Astrocyte (in vitro differentiated cells and primary cell): ENCODE measurements around the gene ZNF443. TPM values are rescaled to one million over a fixed set of nuclear protein-coding genes. Genes with fewer than 3 reads are reported as not detected.
"Not testable (repeated sequence)": the region's sequence is repeated elsewhere in the genome, so short reads cannot be mapped to it uniquely, and the experiment has no call there.

Source experiments
- DNase-seq: peaks from one replicate; pipeline ENCODE4 v3.0.0-alpha.2; 2010; ENCODE audit warnings: low read depth
- FAIRE-seq: peaks from 2 replicates; lab custom pipeline; 2011; peaks lifted over from hg19 to GRCh38; lab: Jason Lieb, UNC
- H2AFZ ChIP-seq: 2 replicates; pipeline ENCODE4 v1.6.0; 2012; ENCODE audit warnings: low read depth, low read length, inconsistent platforms
- H3K27ac ChIP-seq: 2 replicates; pipeline ENCODE4 v1.5.1; 2011; ENCODE audit warnings: low read depth, low read length, inconsistent platforms
- H3K27me3 ChIP-seq: 2 replicates; pipeline ENCODE4 v1.6.0; 2011; ENCODE audit warnings: low read length, inconsistent platforms; ENCODE audit not compliant: insufficient read depth
- H3K36me3 ChIP-seq: 2 replicates; pipeline ENCODE4 v1.5.1; 2011; ENCODE audit warnings: low read length, inconsistent platforms; ENCODE audit not compliant: insufficient read depth
- H3K4me1 ChIP-seq: 2 replicates; pipeline ENCODE4 v1.5.1; 2011; ENCODE audit warnings: low read length, inconsistent platforms; ENCODE audit not compliant: insufficient read depth
- H3K4me2 ChIP-seq: 2 replicates; pipeline ENCODE4 v1.6.0; 2012; ENCODE audit warnings: low read length, inconsistent platforms
- H3K4me3 ChIP-seq: 2 replicates; pipeline ENCODE4 v1.5.1; 2011; ENCODE audit warnings: low read depth, mild to moderate bottlenecking, low read length, inconsistent platforms; ENCODE audit not compliant: insufficient read depth
- H3K79me2 ChIP-seq: 2 replicates; pipeline ENCODE4 v1.6.0; 2012; ENCODE audit warnings: mild to moderate bottlenecking, low read length, inconsistent platforms; ENCODE audit not compliant: insufficient read depth
- H3K9ac ChIP-seq: 2 replicates; pipeline ENCODE4 v1.6.0; 2012; ENCODE audit warnings: mild to moderate bottlenecking, low read length, inconsistent platforms
- H3K9me3 ChIP-seq: 2 replicates; pipeline ENCODE4 v1.5.1; 2012; ENCODE audit warnings: low read depth, mild to moderate bottlenecking, low read length, inconsistent platforms; ENCODE audit not compliant: insufficient read depth
- H4K20me1 ChIP-seq: 2 replicates; pipeline ENCODE4 v1.6.0; 2012; ENCODE audit warnings: low read length, inconsistent platforms; ENCODE audit not compliant: insufficient read depth
- H3K27ac Mint-ChIP-seq: one replicate; pipeline ENCODE4 v1.8.0; 2021; ENCODE audit warnings: mild to moderate bottlenecking, mixed read lengths; ENCODE audit not compliant: unreplicated experiment
- H3K27me3 Mint-ChIP-seq: one replicate; pipeline ENCODE4 v1.8.0; 2021; ENCODE audit warnings: low read depth, mixed read lengths; ENCODE audit not compliant: unreplicated experiment
- H3K36me3 Mint-ChIP-seq: one replicate; pipeline ENCODE4 v1.8.0; 2021; ENCODE audit warnings: low read depth, mixed read lengths; ENCODE audit not compliant: unreplicated experiment
- H3K4me1 Mint-ChIP-seq: one replicate; pipeline ENCODE4 v1.8.0; 2021; ENCODE audit warnings: low read depth, mixed read lengths; ENCODE audit not compliant: unreplicated experiment
- H3K4me3 Mint-ChIP-seq: one replicate; pipeline ENCODE4 v1.8.0; 2021; ENCODE audit warnings: mild to moderate bottlenecking, moderate library complexity, mixed read lengths; ENCODE audit not compliant: unreplicated experiment
- H3K9me3 Mint-ChIP-seq: one replicate; pipeline ENCODE4 v1.8.0; 2021; ENCODE audit warnings: mild to moderate bottlenecking, mixed read lengths; ENCODE audit not compliant: unreplicated experiment
- EZH2 ChIP-seq: IDR thresholded peaks from 2 replicates; pipeline ENCODE4 v1.6.1; 2012; ENCODE audit warnings: mild to moderate bottlenecking, low read length, inconsistent platforms; ENCODE audit not compliant: insufficient read depth
- total RNA-seq: library from RNA; stranded (reverse); gene quantifications from 2 replicates; pipeline ENCODE4 v1.2.1, GENCODE V29; 2021
- TF ChIP-seq, protein P1 (sequence below): IDR thresholded peaks from 2 replicates; pipeline ENCODE4 v1.5.1; 2011; ENCODE audit warnings: low read depth, mild to moderate bottlenecking, inconsistent platforms, low read length, moderate library complexity; ENCODE audit not compliant: insufficient read depth

The ZNF443 gene
- total RNA-seq, 1 donor from 2014 or later, result 4.3 TPM

DNA sequence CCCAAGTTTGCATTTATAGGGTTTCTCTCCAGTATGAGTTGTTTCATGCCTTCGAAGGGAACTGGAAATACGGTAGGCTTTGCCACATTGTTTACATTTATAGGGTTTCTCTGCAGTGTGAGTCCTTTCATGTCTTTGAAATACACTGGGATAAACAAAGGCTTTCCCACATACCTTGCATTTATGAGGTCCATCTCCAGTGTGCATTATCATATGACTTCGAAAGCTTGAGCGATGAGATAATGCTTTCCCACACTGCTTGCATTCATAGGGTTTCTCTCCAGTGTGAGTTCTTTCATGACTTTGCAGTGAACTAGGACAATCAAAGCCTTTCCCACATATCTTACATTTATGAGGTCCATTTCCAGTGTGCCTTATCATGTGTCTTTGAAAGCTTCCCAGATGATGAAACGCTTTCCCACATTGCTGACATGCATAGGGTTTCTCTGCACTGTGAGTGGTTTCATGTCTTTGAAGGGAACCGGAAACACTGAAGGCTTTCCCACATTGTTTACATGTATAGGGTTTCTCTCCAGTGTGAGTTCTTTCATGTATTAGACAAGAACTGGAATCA, 10.0 kb downstream of the ZNF443 start:
- not testable (repeated sequence) for H3K4me3 Mint-ChIP-seq, H3K4me1 Mint-ChIP-seq, H3K9ac ChIP-seq, DNase-seq, H3K36me3 ChIP-seq, H3K27me3 Mint-ChIP-seq, H3K4me1 ChIP-seq, H3K27ac ChIP-seq, FAIRE-seq, H2AFZ ChIP-seq, H3K4me3 ChIP-seq, H3K79me2 ChIP-seq, H3K27me3 ChIP-seq, H4K20me1 ChIP-seq, H3K4me2 ChIP-seq
- peaks cover 19% of the 10 kb centered on the region for H3K9me3 ChIP-seq
- peaks cover 33% of the 10 kb centered on the region for H3K9me3 Mint-ChIP-seq
- H3K36me3 Mint-ChIP-seq, result peaks cover 40% of the 10 kb centered on the region
- H3K27ac Mint-ChIP-seq, result peak overlapping the region; percentile 87

DNA sequence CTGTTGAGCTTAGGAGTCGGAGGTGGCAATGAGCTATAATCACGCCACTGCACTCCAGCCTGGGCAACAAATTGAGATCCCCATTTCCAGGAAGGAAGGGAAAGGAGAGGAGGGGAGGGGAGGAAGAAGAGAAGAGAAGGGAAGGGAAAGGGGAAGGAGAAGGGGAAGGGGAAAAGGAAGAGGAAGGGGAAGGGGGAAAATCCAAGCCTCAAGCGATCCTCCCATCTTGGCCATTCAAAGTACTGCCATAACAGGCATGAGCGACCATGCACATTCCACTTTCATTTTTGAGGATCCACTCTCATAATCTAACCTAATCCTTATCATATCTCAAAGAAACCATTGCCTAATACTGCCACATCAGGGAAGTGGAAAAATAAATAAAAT, 14.9 kb downstream of the ZNF443 start:
- H3K4me1 Mint-ChIP-seq, result peaks cover 2% of the 10 kb centered on the region
- DNase-seq (no peak), FAIRE-seq (no peak)
- H3K79me2 ChIP-seq, result no peaks in the 10 kb centered on the region
- H3K4me3 ChIP-seq, result no peak overlapping the region
- TF ChIP-seq, protein P1, sequence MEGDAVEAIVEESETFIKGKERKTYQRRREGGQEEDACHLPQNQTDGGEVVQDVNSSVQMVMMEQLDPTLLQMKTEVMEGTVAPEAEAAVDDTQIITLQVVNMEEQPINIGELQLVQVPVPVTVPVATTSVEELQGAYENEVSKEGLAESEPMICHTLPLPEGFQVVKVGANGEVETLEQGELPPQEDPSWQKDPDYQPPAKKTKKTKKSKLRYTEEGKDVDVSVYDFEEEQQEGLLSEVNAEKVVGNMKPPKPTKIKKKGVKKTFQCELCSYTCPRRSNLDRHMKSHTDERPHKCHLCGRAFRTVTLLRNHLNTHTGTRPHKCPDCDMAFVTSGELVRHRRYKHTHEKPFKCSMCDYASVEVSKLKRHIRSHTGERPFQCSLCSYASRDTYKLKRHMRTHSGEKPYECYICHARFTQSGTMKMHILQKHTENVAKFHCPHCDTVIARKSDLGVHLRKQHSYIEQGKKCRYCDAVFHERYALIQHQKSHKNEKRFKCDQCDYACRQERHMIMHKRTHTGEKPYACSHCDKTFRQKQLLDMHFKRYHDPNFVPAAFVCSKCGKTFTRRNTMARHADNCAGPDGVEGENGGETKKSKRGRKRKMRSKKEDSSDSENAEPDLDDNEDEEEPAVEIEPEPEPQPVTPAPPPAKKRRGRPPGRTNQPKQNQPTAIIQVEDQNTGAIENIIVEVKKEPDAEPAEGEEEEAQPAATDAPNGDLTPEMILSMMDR, result no peak
- TF ChIP-seq EZH2, result no peak
- no peak overlapping the region for H2AFZ ChIP-seq
- H3K27ac Mint-ChIP-seq, result no peak overlapping the region
- peaks cover 37% of the 10 kb centered on the region for H3K9me3 Mint-ChIP-seq
- H3K9me3 ChIP-seq, result peaks cover 13% of the 10 kb centered on the region
- no peak overlapping the region for H3K27ac ChIP-seq
- H3K36me3 ChIP-seq, result no peaks in the 10 kb centered on the region
- no peak overlapping the region for H3K4me2 ChIP-seq
- H3K4me3 Mint-ChIP-seq, result no peak overlapping the region
- no peaks in the 10 kb centered on the region for H4K20me1 ChIP-seq
- no peaks in the 10 kb centered on the region for H3K27me3 Mint-ChIP-seq
- no peak overlapping the region for H3K9ac ChIP-seq
- H3K36me3 Mint-ChIP-seq, result peaks cover 38% of the 10 kb centered on the region
- H3K4me1 ChIP-seq, result no peaks in the 10 kb centered on the region
- H3K27me3 ChIP-seq, result no peaks in the 10 kb centered on the region

DNA sequence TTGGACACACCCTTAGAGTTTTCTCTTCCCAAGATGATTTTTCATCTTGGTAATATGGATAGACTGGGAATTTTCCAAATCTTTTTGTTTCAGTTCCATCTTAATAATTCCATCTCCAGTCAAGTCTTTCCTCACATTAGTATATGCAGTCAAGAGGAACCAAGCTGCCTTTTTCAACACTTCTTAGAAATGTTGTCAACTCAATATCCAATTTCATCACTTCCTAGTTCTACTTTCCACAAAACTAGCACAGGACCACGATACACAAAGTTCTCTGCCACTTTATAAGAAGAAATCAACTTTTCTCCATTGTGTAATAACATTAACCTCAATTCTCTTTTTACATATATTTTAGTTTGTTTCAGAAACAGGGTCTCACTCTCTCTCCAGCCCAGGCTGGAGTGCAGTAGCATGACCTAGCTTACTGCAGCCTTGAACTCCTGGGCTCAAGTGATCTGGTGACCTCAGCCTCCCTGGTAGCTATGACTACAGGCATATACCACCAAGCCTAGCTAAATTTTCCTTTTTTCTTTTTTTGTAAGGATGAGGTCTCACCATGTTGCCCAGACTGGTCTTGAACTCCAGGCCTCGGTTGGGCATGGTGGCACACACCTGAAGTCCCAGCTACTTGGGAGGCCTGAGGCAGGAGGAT, 15.5 kb downstream of the ZNF443 start:
- H3K9me3 Mint-ChIP-seq, result peaks cover 35% of the 10 kb centered on the region

DNA sequence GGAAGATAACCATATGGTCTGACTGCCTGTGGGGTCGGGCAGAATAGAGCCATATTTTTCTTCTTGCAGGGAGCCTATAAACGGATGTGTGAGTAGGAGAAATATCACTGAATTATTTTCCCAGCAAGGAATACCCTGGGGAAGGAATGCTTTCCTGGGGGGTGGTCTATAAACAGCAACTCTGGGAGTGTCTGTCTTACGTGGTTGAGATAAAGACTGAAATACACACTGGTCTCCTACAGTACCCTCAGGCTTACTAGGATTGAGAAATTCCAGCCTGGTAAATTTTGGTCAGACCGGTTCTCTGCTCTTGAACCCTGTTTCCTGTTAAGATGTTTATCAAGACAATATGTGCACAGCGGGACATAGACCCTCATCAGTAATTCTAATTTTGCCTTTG, 23.5 kb downstream of the ZNF443 start:
- H3K4me2 ChIP-seq, H2AFZ ChIP-seq, FAIRE-seq, H4K20me1 ChIP-seq, H3K27me3 ChIP-seq, H3K27ac Mint-ChIP-seq, DNase-seq, H3K9me3 ChIP-seq, H3K9ac ChIP-seq, H3K4me1 ChIP-seq, H3K4me1 Mint-ChIP-seq, H3K4me3 Mint-ChIP-seq, H3K4me3 ChIP-seq, H3K79me2 ChIP-seq, H3K27me3 Mint-ChIP-seq, H3K36me3 ChIP-seq, H3K27ac ChIP-seq: not testable (repeated sequence)
- Mint-ChIP-seq H3K9me3 (peaks cover 29% of the 10 kb centered on the region), H3K36me3 (peaks cover 17% of the 10 kb centered on the region)

More for the DNA sequence above, 15.5 kb downstream of the ZNF443 start:
- Histone ChIP-seq H3K27me3 (no peaks in the 10 kb centered on the region), H3K27ac (no peak overlapping the region), H4K20me1 (no peaks in the 10 kb centered on the region), H3K4me1 (no peaks in the 10 kb centered on the region), H3K36me3 (no peaks in the 10 kb centered on the region), H3K9me3 (peaks cover 7% of the 10 kb centered on the region), H3K4me3 (no peak overlapping the region), H2AFZ (no peak overlapping the region), H3K9ac (no peak overlapping the region), H3K79me2 (no peaks in the 10 kb centered on the region), H3K4me2 (no peak overlapping the region)
- TF ChIP-seq, protein P1, result no peak
- Mint-ChIP-seq H3K36me3 (peaks cover 36% of the 10 kb centered on the region), H3K4me3 (no peak overlapping the region), H3K27me3 (no peaks in the 10 kb centered on the region), H3K4me1 (peaks cover 2% of the 10 kb centered on the region), H3K27ac (no peak overlapping the region)
- FAIRE-seq (no peak), DNase-seq (no peak)
